GM12878 (cell line): Measurements from ENCODE around the gene SCMH1. TPM values are rescaled to one million over a fixed set of nuclear protein-coding genes. Genes with fewer than 3 reads are reported as not detected.

Experiments
- ATAC-seq: fragments of 200-7000 bp; cut with Tn5 transposase; 3 replicates; pipeline ENCODE4 v1.9.1; 2020; ENCODE audit warnings: mild to moderate bottlenecking, moderate library complexity
- BruUV-seq: library from RNA; stranded (reverse); fragments of 400-500 nt; replicated peaks from 2 replicates; lab custom pipeline; 2021; lab: Mats Ljungman, UMichigan
- CTCF ChIA-PET: fragments of 300-600 bp; sonication (Branson Sonifier 250); formaldehyde crosslinking; extraction: SDS; loops from one replicate; lab custom pipeline; 2021; ENCODE audit warnings: inconsistent platforms; lab: Yijun Ruan, JAX
- POLR2A ChIA-PET: fragments of 350-600 bp; formaldehyde crosslinking; extraction: SDS; loops from one replicate; lab custom pipeline; 2021; ENCODE audit warnings: inconsistent platforms; lab: Charles Lee
- RAD21 ChIA-PET: fragments of 300-600 bp; sonication (Branson Sonifier 250); formaldehyde crosslinking; loops from one replicate; lab custom pipeline; 2023; ENCODE audit warnings: antibody characterized with exemption; ENCODE audit not compliant: unreplicated experiment; lab: Charles Lee
- SMC1A ChIA-PET: fragments of 300-600 bp; sonication (Branson Sonifier 250); formaldehyde crosslinking; loops from one replicate; lab custom pipeline; 2023; ENCODE audit not compliant: unreplicated experiment, uncharacterized antibody; lab: Charles Lee
- DNase-seq: peaks from one replicate; pipeline ENCODE4 v3.0.0-alpha.2; 2011; ENCODE audit warnings: low read depth, low spot score
- FAIRE-seq: peaks from 3 replicates; lab custom pipeline; 2011; peaks lifted over from hg19 to GRCh38; lab: Jason Lieb, UNC
- H2AFZ ChIP-seq: 2 replicates; pipeline ENCODE4 v1.6.0; 2011; ENCODE audit warnings: low read depth, low read length, control low read depth; ENCODE audit not compliant: control insufficient read depth
- H3K27ac ChIP-seq: 2 replicates; pipeline ENCODE4 v1.5.1; 2011; ENCODE audit warnings: control low read depth; ENCODE audit not compliant: control insufficient read depth, insufficient read depth
- H3K27me3 ChIP-seq, 2 experiments: replicated peaks in 1 of 2; 2 replicates each; pipeline versions ENCODE4 v1.6.0 to v1.6.1; 2011; ENCODE audit warnings: low read length in 1 of 2; ENCODE audit not compliant: control insufficient read depth in 2 of 2, insufficient read depth in 2 of 2
- H3K36me3 ChIP-seq, 2 experiments: 2 replicates each; pipeline ENCODE4 v1.5.1; 2011; ENCODE audit warnings: low read length in 1 of 2; ENCODE audit not compliant: control insufficient read depth in 2 of 2, insufficient read depth in 2 of 2
- H3K4me1 ChIP-seq: 2 replicates; pipeline ENCODE4 v1.6.1; 2011; ENCODE audit warnings: mild to moderate bottlenecking, low read length, moderate library complexity, mixed read lengths; ENCODE audit not compliant: control insufficient read depth, insufficient read depth
- H3K4me2 ChIP-seq: 2 replicates; pipeline ENCODE4 v1.6.0; 2011; ENCODE audit warnings: control low read depth; ENCODE audit not compliant: control insufficient read depth, insufficient read depth
- H3K4me3 ChIP-seq: fragments of 200-600 bp; sonication (generic); 2 replicates; pipeline ENCODE4 v1.5.1; 2016
- H3K79me2 ChIP-seq: 2 replicates; pipeline ENCODE4 v1.6.0; 2011; ENCODE audit warnings: low read length; ENCODE audit not compliant: control insufficient read depth, insufficient read depth
- H3K9ac ChIP-seq: 2 replicates; pipeline ENCODE4 v1.8.0; 2011; ENCODE audit warnings: low read length, control low read depth, mixed read lengths; ENCODE audit not compliant: control insufficient read depth, insufficient read depth
- H3K9me3 ChIP-seq: replicated peaks from 3 replicates; pipeline ENCODE4 v1.5.1; 2011; ENCODE audit warnings: mild to moderate bottlenecking, low read length; ENCODE audit not compliant: control insufficient read depth, insufficient read depth
- H4K20me1 ChIP-seq: 2 replicates; pipeline ENCODE4 v1.6.0; 2011; ENCODE audit not compliant: control insufficient read depth, insufficient read depth
- EGR1 ChIP-seq, 2 experiments: IDR thresholded peaks; 1 replicate in 1 of 2; 2 replicates in 1 of 2; pipeline ENCODE4 v1.6.1; 2011 to 2012; ENCODE audit warnings: low read depth in 2 of 2, low read length in 2 of 2, borderline replicate concordance in 1 of 2, mild to moderate bottlenecking in 1 of 2, moderate library complexity in 1 of 2
- GABPA ChIP-seq: IDR thresholded peaks from 2 replicates; pipeline ENCODE4 v1.6.1; 2014; ENCODE audit warnings: antibody characterized with exemption, low read depth, mild to moderate bottlenecking, inconsistent platforms
- IRF3 ChIP-seq: fragments of 450-650 bp; IDR thresholded peaks from 2 replicates; pipeline ENCODE4 v1.6.1; 2014; ENCODE audit warnings: mild to moderate bottlenecking
- KDM1A ChIP-seq: fragments of 200-600 bp; sonication (generic); IDR thresholded peaks from 2 replicates; pipeline ENCODE4 v1.6.1; 2016; ENCODE audit warnings: borderline replicate concordance
- MAX ChIP-seq: IDR thresholded peaks from 2 replicates; pipeline ENCODE4 v1.6.1; 2012; ENCODE audit warnings: low read depth, low read length, improper control_type of control experiment
- MYC ChIP-seq: IDR thresholded peaks from 2 replicates; pipeline ENCODE4 v1.6.1; 2011; ENCODE audit warnings: mild to moderate bottlenecking, low read length, moderate library complexity, inconsistent platforms; ENCODE audit not compliant: insufficient read depth, insufficient replicate concordance, insufficient read length, severe bottlenecking
- NRF1 ChIP-seq: conservative IDR thresholded peaks from 2 replicates; pipeline ENCODE4 v1.6.1; 2011; ENCODE audit warnings: mild to moderate bottlenecking, low read depth, low read length, improper control_type of control experiment
- PRDM15 ChIP-seq: fragments of 450-650 bp; formaldehyde crosslinking; IDR thresholded peaks from 2 replicates; pipeline ENCODE4 v1.4.0; 2020; ENCODE audit warnings: mild to moderate bottlenecking, moderate library complexity
- SMAD1 ChIP-seq: fragments of 450-650 bp; IDR thresholded peaks from 2 replicates; pipeline ENCODE4 v1.6.1; 2018; ENCODE audit warnings: mild to moderate bottlenecking, low read depth; ENCODE audit not compliant: partially characterized antibody
- TARDBP ChIP-seq: IDR thresholded peaks from 2 replicates; pipeline ENCODE4 v1.6.1; 2016; ENCODE audit warnings: borderline replicate concordance
- ZBTB4 ChIP-seq: fragments of 450-650 bp; formaldehyde crosslinking; IDR thresholded peaks from 2 replicates; pipeline ENCODE4 v1.4.0; 2022; ENCODE audit warnings: mild to moderate bottlenecking, moderate library complexity
- ZNF384 ChIP-seq: IDR thresholded peaks from 2 replicates; pipeline ENCODE4 v1.6.1; 2012; ENCODE audit warnings: low read depth, mild to moderate bottlenecking, low read length, improper control_type of control experiment, borderline replicate concordance
- WGBS: methylation state at CpG from one replicate; pipeline ENCODE4 v1.1.6; 2016; ENCODE audit warnings: low lambda C conversion rate; ENCODE audit not compliant: insufficient replicate concordance, insufficient coverage; ENCODE audit errors: missing lambda C conversion rate; 5-methylcytosine and 5-hydroxymethylcytosine counted together
- in situ Hi-C: fragments of 300-500 bp; cut with MboI; formaldehyde crosslinking; loops from 9 replicates; pipeline ENCODE4 v1.14.3; 2018; ENCODE audit warnings: mixed read lengths
- intact Hi-C: fragments of 100-400 bp; cut with micrococcal nuclease; formaldehyde crosslinking; loops from one replicate; pipeline ENCODE4 v1.14.2; 2022; ENCODE audit not compliant: unreplicated experiment
- polyA plus RNA-seq, 11 experiments: library from polyadenylated mRNA; depleted of rRNA in 4 of 11; unstranded in 6 of 11; stranded (reverse) in 5 of 11; fragments of >200 nt; fragmentation: Nextera tagmentation in 4 of 11; fragmentation: Illumina TruSeq in 1 of 11; extraction: Ambion mirVana in 4 of 11; extraction: Trizol in 1 of 11; gene quantifications; 1 replicate in 1 of 11; 2 replicates in 10 of 11; pipeline versions ENCODE4 v1.2.1 to v1.2.3, GENCODE V29; 2011 to 2016; ENCODE audit warnings: inconsistent platforms in 2 of 11, missing spikeins in 2 of 11, low read depth in 1 of 11
- total RNA-seq, 4 experiments: library from RNA; depleted of rRNA in 3 of 4; stranded (reverse); fragments of >200 nt in 3 of 4; fragmentation: Illumina TruSeq in 1 of 4; extraction: Trizol in 1 of 4; gene quantifications; 2 replicates each; pipeline versions ENCODE4 v1.2.1 to v1.2.3, GENCODE V29; 2013 to 2021

Gene SCMH1
- total and polyA plus RNA-seq, 10 of the 15 experiments (the other 5 are each of a cell fraction or from before 2014, with no cell fraction given), result 7.5 to 44.1 (median 27.8) TPM

GRCh38 chr1:40985161-40985560 is 256.9 kb downstream of the SCMH1 start:
- no peak for ATAC-seq
- H4K20me1 ChIP-seq, result no peaks in the 10 kb centered on the region; the same call in 1 of the 2 replicates
- H3K4me1 ChIP-seq, result peaks cover 4% of the 10 kb centered on the region; the same call in 1 of the 2 replicates
- no peak overlapping the region for H3K9ac ChIP-seq
- CTCF ChIA-PET, result interaction anchor here (1.1 to 2.5 kb wide), 3 partner anchors 16 to 37 kb away, joined by 4 to 9 read pairs (median 4); no protein-coding TSS in a partner anchor
- H2AFZ ChIP-seq, result no peak overlapping the region
- POLR2A ChIA-PET, result no interaction called here
- TF ChIP-seq IRF3 (no peak), PRDM15 (CRISPR knock-in tag) (no peak), ZNF384 (no peak), MAX (no peak), SMAD1 (no peak), MYC (no peak), KDM1A (no peak), NRF1 (no peak), TARDBP (no peak), ZBTB4 (CRISPR knock-in tag) (no peak), GABPA (no peak), EGR1 (IDR thresholded peaks at IDR 0.05; ENCODE audit: borderline replicate concordance in 1 of 2, low read depth in 2 of 2, low read length in 2 of 2) (no peak)
- H3K9me3 ChIP-seq, result no peaks in the 10 kb centered on the region
- RAD21 ChIA-PET, result interaction anchor here (1.8 kb wide), 1 partner anchor 19 kb away, joined by 8 read pairs; no protein-coding TSS in a partner anchor
- H3K27ac ChIP-seq, result no peak overlapping the region
- DNase-seq, result no peak
- H3K79me2 ChIP-seq, result peaks cover 40% of the 10 kb centered on the region
- H3K27me3 ChIP-seq, result no peaks in the 10 kb centered on the region
- intact Hi-C loops (no loop called here), in situ Hi-C loops (no loop called here)
- H3K4me3 ChIP-seq, result no peak overlapping the region
- H3K36me3 ChIP-seq, result peaks cover 18 to 25% of the 10 kb centered on the region in 2 experiments
- no peak overlapping the region for H3K4me2 ChIP-seq
- BruUV-seq, result no TSS peak
- no peak for FAIRE-seq
- SMC1A ChIA-PET, result interaction anchor here (2.2 to 3.2 kb wide), 2 partner anchors 10 to 18 kb away, joined by 8 to 13 read pairs; no protein-coding TSS in a partner anchor
- WGBS, result 70% methylated on average over 5 of the region's 5 CpGs
